HEK293 (cell line): ENCODE data around the gene PTGDR2.

Source experiments
- GFI1B ChIP-seq: fragments of 450-650 bp; formaldehyde crosslinking; IDR thresholded peaks from 2 replicates; pipeline ENCODE4 v1.5.1; 2016; ENCODE audit warnings: missing biosample characterization, missing genetic modification characterization
- HOXA7 ChIP-seq: sonication (generic); formaldehyde crosslinking; IDR thresholded peaks from 2 replicates; pipeline ENCODE4 v1.8.1; 2022; ENCODE audit warnings: missing genetic modification reagents, borderline replicate concordance
- KLF7 ChIP-seq: fragments of 450-650 bp; formaldehyde crosslinking; IDR thresholded peaks from 2 replicates; pipeline ENCODE4 v1.5.1; 2016; ENCODE audit warnings: missing biosample characterization, missing genetic modification characterization, borderline replicate concordance
- SP7 ChIP-seq: fragments of 450-650 bp; formaldehyde crosslinking; IDR thresholded peaks from 2 replicates; pipeline ENCODE4 v1.5.1; 2016; ENCODE audit warnings: missing biosample characterization, missing genetic modification characterization
- YY2 ChIP-seq: fragments of 450-650 bp; formaldehyde crosslinking; IDR thresholded peaks from 2 replicates; pipeline ENCODE4 v1.5.1; 2016; ENCODE audit warnings: missing biosample characterization, missing genetic modification characterization
- ZFP41 ChIP-seq: fragments of 450-650 bp; formaldehyde crosslinking; IDR thresholded peaks from 2 replicates; pipeline ENCODE4 v1.5.1; 2016; ENCODE audit warnings: missing biosample characterization, missing genetic modification characterization, borderline replicate concordance
- ZNF112 ChIP-seq: fragments of 450-650 bp; formaldehyde crosslinking; IDR thresholded peaks from 2 replicates; pipeline ENCODE4 v1.5.0; 2017; ENCODE audit warnings: missing biosample characterization, missing genetic modification characterization
- ZNF132 ChIP-seq: fragments of 450-650 bp; formaldehyde crosslinking; IDR thresholded peaks from 2 replicates; pipeline ENCODE4 v1.5.1; 2017; ENCODE audit warnings: missing biosample characterization, missing genetic modification characterization, borderline replicate concordance
- ZNF146 ChIP-seq: fragments of 450-650 bp; formaldehyde crosslinking; IDR thresholded peaks from 2 replicates; pipeline ENCODE4 v1.5.1; 2016; ENCODE audit warnings: missing biosample characterization, missing genetic modification characterization
- ZNF2 ChIP-seq: fragments of 450-650 bp; formaldehyde crosslinking; IDR thresholded peaks from 2 replicates; pipeline ENCODE4 v1.5.1; 2016; ENCODE audit warnings: missing biosample characterization, missing genetic modification characterization
- ZNF223 ChIP-seq: fragments of 450-650 bp; formaldehyde crosslinking; IDR thresholded peaks from 2 replicates; pipeline ENCODE4 v1.5.1; 2016; ENCODE audit warnings: missing biosample characterization, missing genetic modification characterization
- ZNF311 ChIP-seq: fragments of 450-650 bp; formaldehyde crosslinking; IDR thresholded peaks from 2 replicates; pipeline ENCODE4 v1.5.1; 2017; ENCODE audit warnings: missing biosample characterization, missing genetic modification characterization, borderline replicate concordance
- ZNF324 ChIP-seq: fragments of 450-650 bp; formaldehyde crosslinking; IDR thresholded peaks from 2 replicates; pipeline ENCODE4 v1.5.1; 2016; ENCODE audit warnings: missing biosample characterization, missing genetic modification characterization
- ZNF335 ChIP-seq: fragments of 450-650 bp; formaldehyde crosslinking; conservative IDR thresholded peaks from 2 replicates; pipeline ENCODE4 v1.5.1; 2016; ENCODE audit warnings: missing biosample characterization, missing genetic modification characterization
- ZNF473 ChIP-seq: fragments of 450-650 bp; formaldehyde crosslinking; IDR thresholded peaks from 2 replicates; pipeline ENCODE4 v1.5.1; 2017; ENCODE audit warnings: missing biosample characterization, missing genetic modification characterization
- ZNF501 ChIP-seq: fragments of 450-650 bp; formaldehyde crosslinking; IDR thresholded peaks from 2 replicates; pipeline ENCODE4 v1.5.1; 2016; ENCODE audit warnings: missing biosample characterization, missing genetic modification characterization
- ZNF560 ChIP-seq: fragments of 450-650 bp; formaldehyde crosslinking; IDR thresholded peaks from 2 replicates; pipeline ENCODE4 v1.5.1; 2017; ENCODE audit warnings: missing biosample characterization, missing genetic modification characterization, borderline replicate concordance
- ZNF571 ChIP-seq: fragments of 450-650 bp; formaldehyde crosslinking; IDR thresholded peaks from 2 replicates; pipeline ENCODE4 v1.5.0; 2017; ENCODE audit warnings: missing biosample characterization, missing genetic modification characterization
- ZNF610 ChIP-seq: fragments of 450-650 bp; formaldehyde crosslinking; IDR thresholded peaks from 2 replicates; pipeline ENCODE4 v1.5.1; 2016; ENCODE audit warnings: missing biosample characterization, missing genetic modification characterization, borderline replicate concordance
- ZNF621 ChIP-seq: fragments of 450-650 bp; formaldehyde crosslinking; IDR thresholded peaks from 2 replicates; pipeline ENCODE4 v1.5.1; 2017; ENCODE audit warnings: missing biosample characterization, missing genetic modification characterization
- ZNF623 ChIP-seq: fragments of 450-650 bp; formaldehyde crosslinking; IDR thresholded peaks from 2 replicates; pipeline ENCODE4 v1.5.1; 2016; ENCODE audit warnings: missing biosample characterization, missing genetic modification characterization
- ZNF639 ChIP-seq: fragments of 450-650 bp; formaldehyde crosslinking; IDR thresholded peaks from 2 replicates; pipeline ENCODE4 v1.5.1; 2016; ENCODE audit warnings: missing biosample characterization, missing genetic modification characterization
- ZNF658 ChIP-seq: fragments of 450-650 bp; formaldehyde crosslinking; IDR thresholded peaks from 2 replicates; pipeline ENCODE4; 2016; ENCODE audit warnings: missing biosample characterization, missing genetic modification characterization
- ZNF660 ChIP-seq: fragments of 450-650 bp; IDR thresholded peaks from 2 replicates; pipeline ENCODE4 v1.5.1; 2018; ENCODE audit warnings: missing biosample characterization, mild to moderate bottlenecking, missing genetic modification characterization
- ZNF830 ChIP-seq: fragments of 450-650 bp; IDR thresholded peaks from 2 replicates; pipeline ENCODE4 v1.5.0; 2018; ENCODE audit warnings: missing biosample characterization, missing genetic modification characterization, low read depth, mild to moderate bottlenecking, moderate library complexity
- ZSCAN16 ChIP-seq: fragments of 450-650 bp; formaldehyde crosslinking; IDR thresholded peaks from 2 replicates; pipeline ENCODE4 v1.5.1; 2016; ENCODE audit warnings: missing biosample characterization, missing genetic modification characterization
- ZSCAN4 ChIP-seq: fragments of 450-650 bp; formaldehyde crosslinking; IDR thresholded peaks from 2 replicates; pipeline ENCODE4 v1.5.1; 2017; ENCODE audit warnings: missing biosample characterization, missing genetic modification characterization
- TF ChIP-seq, protein P1 (sequence below): fragments of 450-650 bp; formaldehyde crosslinking; IDR thresholded peaks from 2 replicates; pipeline ENCODE4 v1.5.1; 2016; ENCODE audit warnings: missing biosample characterization, missing genetic modification characterization
- TF ChIP-seq, protein P2 (sequence below): fragments of 450-650 bp; formaldehyde crosslinking; IDR thresholded peaks from 2 replicates; pipeline ENCODE4 v1.5.1; 2016; ENCODE audit warnings: missing biosample characterization, missing genetic modification characterization
- TF ChIP-seq, protein P3 (sequence below): sonication (generic); formaldehyde crosslinking; IDR thresholded peaks from 2 replicates; pipeline ENCODE4 v1.8.1; 2022; ENCODE audit warnings: mild to moderate bottlenecking, moderate library complexity, missing genetic modification reagents
- TF ChIP-seq, protein P4 (sequence below): fragments of 450-650 bp; formaldehyde crosslinking; IDR thresholded peaks from 2 replicates; pipeline ENCODE4 v1.5.1; 2016; ENCODE audit warnings: missing biosample characterization, missing genetic modification characterization

The PTGDR2 gene

GRCh38 chr11:60841797-60842667 is 13.7 kb downstream of the PTGDR2 start, which contains the start of gene CCDC86 (continued):
- TF ChIP-seq, protein P1, sequence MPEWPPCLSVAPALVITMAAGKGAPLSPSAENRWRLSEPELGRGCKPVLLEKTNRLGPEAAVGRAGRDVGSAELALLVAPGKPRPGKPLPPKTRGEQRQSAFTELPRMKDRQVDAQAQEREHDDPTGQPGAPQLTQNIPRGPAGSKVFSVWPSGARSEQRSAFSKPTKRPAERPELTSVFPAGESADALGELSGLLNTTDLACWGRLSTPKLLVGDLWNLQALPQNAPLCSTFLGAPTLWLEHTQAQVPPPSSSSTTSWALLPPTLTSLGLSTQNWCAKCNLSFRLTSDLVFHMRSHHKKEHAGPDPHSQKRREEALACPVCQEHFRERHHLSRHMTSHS (tag by site-specific recombination), result no peak
- TF ChIP-seq ZNF132 (tag by site-specific recombination) (no peak), ZNF623 (tag by site-specific recombination) (no peak), ZNF560 (no peak), ZNF473 (tag by site-specific recombination) (no peak), HOXA7 (CRISPR knock-in tag) (no peak), ZNF639 (peak; percentile 93), SP7 (tag by site-specific recombination) (peak; percentile 77), ZNF660 (peak; percentile 94), ZSCAN4 (no peak), ZSCAN16 (no peak), ZNF2 (tag by site-specific recombination) (no peak), ZNF621 (no peak), ZNF658 (tag by site-specific recombination) (no peak), KLF7 (tag by site-specific recombination) (no peak), ZNF571 (tag by site-specific recombination) (no peak), ZNF610 (tag by site-specific recombination) (no peak), ZNF830 (no peak), ZFP41 (tag by site-specific recombination) (no peak), ZNF311 (tag by site-specific recombination) (no peak), ZNF324 (peak; percentile 50; the same call in 1 of the 2 replicates), GFI1B (tag by site-specific recombination) (no peak), YY2 (tag by site-specific recombination) (peak; percentile 82), ZNF501 (tag by site-specific recombination) (no peak), ZNF112 (tag by site-specific recombination) (no peak), ZNF223 (tag by site-specific recombination) (no peak), ZNF146 (no peak), ZNF335 (tag by site-specific recombination) (peak; percentile 66)
- TF ChIP-seq, protein P2, sequence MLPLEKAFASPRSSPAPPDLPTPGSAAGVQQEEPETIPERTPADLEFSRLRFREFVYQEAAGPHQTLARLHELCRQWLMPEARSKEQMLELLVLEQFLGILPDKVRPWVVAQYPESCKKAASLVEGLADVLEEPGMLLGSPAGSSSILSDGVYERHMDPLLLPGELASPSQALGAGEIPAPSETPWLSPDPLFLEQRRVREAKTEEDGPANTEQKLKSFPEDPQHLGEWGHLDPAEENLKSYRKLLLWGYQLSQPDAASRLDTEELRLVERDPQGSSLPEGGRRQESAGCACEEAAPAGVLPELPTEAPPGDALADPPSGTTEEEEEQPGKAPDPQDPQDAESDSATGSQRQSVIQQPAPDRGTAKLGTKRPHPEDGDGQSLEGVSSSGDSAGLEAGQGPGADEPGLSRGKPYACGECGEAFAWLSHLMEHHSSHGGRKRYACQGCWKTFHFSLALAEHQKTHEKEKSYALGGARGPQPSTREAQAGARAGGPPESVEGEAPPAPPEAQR (tag by site-specific recombination), result peak; percentile 40; the same call in 1 of the 2 replicates
- TF ChIP-seq, protein P3, sequence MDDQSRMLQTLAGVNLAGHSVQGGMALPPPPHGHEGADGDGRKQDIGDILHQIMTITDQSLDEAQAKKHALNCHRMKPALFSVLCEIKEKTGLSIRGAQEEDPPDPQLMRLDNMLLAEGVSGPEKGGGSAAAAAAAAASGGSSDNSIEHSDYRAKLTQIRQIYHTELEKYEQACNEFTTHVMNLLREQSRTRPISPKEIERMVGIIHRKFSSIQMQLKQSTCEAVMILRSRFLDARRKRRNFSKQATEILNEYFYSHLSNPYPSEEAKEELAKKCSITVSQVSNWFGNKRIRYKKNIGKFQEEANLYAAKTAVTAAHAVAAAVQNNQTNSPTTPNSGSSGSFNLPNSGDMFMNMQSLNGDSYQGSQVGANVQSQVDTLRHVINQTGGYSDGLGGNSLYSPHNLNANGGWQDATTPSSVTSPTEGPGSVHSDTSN (CRISPR knock-in tag), result no peak
- TF ChIP-seq, protein P4, sequence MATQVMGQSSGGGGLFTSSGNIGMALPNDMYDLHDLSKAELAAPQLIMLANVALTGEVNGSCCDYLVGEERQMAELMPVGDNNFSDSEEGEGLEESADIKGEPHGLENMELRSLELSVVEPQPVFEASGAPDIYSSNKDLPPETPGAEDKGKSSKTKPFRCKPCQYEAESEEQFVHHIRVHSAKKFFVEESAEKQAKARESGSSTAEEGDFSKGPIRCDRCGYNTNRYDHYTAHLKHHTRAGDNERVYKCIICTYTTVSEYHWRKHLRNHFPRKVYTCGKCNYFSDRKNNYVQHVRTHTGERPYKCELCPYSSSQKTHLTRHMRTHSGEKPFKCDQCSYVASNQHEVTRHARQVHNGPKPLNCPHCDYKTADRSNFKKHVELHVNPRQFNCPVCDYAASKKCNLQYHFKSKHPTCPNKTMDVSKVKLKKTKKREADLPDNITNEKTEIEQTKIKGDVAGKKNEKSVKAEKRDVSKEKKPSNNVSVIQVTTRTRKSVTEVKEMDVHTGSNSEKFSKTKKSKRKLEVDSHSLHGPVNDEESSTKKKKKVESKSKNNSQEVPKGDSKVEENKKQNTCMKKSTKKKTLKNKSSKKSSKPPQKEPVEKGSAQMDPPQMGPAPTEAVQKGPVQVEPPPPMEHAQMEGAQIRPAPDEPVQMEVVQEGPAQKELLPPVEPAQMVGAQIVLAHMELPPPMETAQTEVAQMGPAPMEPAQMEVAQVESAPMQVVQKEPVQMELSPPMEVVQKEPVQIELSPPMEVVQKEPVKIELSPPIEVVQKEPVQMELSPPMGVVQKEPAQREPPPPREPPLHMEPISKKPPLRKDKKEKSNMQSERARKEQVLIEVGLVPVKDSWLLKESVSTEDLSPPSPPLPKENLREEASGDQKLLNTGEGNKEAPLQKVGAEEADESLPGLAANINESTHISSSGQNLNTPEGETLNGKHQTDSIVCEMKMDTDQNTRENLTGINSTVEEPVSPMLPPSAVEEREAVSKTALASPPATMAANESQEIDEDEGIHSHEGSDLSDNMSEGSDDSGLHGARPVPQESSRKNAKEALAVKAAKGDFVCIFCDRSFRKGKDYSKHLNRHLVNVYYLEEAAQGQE (tag by site-specific recombination), result no peak
